GM18502 (cell line): ENCODE measurements around the gene UST.
"Not testable (repeated sequence)": the region's sequence is repeated elsewhere in the genome, so short reads cannot be mapped to it uniquely, and the experiment has no call there.

Source experiments
- ATAC-seq: cut with Tn5 transposase; IDR thresholded peaks from one replicate; pipeline ENCODE4 v1.9.1; 2021; ENCODE audit warnings: mild to moderate bottlenecking; ENCODE audit not compliant: unreplicated experiment, poor library complexity

The UST gene

DNA sequence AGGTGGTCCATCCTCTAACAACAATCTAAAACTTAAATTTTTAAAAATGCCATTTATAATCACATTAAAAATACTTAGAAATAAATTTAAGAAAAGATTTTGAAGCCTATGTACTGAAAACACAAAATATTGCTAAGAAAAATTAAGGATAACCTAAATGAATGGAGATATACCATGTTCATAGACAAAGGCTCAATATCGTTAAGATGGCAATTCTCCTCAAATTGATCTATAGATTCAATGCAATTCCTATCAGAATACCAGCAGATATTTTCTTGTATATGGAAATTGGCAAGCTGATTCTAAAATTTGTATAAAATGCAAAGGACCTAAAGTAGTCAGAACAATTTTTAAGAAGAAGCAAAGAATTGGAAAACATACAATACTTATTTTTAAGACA is 19.7 kb upstream of the UST start:
- no peak for ATAC-seq

DNA sequence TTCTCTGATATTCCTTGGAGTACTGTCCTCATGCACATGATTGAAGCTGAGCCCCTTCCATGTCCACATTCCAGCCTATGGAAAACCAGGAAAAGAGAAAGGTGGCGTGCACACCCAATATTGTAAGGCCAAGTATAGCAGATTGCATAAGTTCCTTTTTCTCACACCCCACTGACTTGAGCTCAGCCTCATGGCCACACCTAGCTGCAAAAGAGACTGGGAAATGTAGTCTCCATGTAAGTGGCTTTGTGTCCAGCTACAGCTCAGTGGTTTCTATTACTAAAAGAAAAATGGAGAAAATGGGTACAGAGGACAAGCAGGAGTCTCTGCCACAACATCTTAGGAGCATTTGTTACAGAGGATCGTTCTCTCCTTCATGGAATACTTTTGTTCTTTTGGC is 10.8 kb upstream of the UST start:
- no peak for ATAC-seq

DNA sequence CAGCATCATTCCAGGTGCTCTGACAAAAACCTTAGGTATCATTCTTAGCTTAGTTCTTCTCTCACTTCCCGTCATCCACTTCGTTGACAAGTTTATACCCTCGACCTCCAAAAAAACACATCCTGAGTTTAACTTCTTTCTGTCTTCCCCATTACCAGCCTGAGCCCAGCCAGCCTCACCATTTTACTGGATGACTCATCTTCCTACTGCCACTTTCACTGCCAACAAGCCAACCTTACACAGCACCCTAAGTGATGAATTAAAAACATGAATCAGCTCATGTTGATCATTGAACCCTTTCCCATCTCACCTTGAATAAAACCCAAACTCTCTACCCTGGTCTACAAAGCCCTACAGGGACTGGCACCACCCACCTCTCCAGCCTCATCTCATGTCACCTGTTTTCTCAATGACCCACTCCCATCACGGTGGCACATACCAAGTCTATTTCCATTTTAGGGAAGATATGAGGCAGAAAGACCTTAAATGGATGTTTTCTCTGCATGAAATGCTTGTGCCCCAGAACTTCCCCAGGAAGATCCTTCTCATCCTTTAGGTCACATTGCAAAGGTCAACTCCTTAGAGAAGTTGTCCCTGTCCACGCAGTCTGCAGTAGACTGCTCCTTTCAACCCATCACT is 9.9 kb upstream of the UST start:
- ATAC-seq: no peak

DNA sequence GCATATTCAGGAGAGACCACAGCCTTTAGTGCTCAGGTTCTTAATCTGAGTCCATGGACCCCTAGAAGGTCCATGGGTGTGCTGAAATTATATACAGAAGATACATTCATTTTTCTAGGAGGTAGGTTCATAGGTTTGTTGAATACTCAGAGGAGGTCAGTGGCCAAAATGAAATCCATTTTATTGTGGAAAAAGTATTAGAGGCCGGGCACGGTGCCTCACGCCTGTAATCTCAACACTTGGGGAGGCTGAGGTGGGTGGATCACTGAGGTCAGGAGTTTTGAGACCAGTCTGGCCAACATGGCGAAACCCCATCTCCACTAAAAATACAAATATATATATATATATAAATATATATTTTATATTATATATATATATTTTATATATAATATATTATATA is 9.0 kb upstream of the UST start:
- no peak for ATAC-seq

DNA sequence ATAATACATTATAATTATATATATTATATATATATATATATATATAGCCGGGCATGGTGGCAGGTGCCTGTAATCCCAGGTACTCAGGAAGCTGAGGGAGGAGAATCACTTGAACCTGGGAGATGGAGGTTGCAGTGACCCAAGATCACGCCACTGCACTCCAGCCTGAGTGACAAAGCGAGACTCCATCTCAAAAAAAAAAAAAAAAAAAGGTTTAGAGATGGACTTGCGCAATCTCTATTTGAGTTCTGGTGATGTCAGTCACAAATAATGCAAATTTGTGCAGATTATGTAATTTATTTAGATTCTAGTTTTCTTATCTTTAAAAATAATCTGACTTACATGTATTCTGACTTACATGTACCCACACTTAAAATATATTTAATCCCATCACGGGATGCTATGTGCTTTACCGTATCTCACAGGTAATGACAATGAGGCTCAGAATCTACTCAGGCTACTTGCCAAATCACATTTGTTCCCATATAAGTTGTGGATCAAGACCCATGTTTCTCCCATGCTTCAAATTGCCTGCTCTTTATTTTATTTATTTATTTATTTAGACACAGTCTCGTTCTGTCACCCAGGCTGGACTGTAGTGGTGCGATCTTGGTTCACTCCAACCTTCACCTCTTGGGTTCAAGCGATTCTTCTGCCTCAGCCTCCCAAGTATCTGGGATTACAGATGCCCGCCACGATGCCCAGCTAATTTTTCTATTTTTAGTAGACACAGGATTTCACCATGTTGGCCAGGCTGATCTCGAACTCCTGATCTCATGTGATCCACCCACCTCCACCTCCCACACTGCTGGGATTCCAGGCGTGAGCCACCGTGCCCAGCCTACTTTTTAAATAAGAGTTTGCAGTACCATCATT is 7.6 kb upstream of the UST start:
- no peak for ATAC-seq

DNA sequence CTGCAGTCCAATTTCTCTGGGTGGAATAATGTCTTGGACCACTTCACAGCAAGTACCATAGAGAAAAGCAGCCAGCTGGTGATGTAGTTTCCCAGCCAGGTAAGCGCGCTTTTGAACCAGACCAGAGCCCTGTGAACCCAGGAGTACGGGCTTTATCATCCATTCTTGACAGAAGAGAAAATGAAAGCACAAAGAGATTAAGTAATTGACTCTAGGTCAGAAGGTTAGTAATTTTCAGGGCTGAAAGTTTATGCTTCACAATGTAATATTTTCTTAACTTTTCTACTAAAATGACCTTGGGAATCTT is 7.1 kb upstream of the UST start:
- ATAC-seq: no peak

DNA sequence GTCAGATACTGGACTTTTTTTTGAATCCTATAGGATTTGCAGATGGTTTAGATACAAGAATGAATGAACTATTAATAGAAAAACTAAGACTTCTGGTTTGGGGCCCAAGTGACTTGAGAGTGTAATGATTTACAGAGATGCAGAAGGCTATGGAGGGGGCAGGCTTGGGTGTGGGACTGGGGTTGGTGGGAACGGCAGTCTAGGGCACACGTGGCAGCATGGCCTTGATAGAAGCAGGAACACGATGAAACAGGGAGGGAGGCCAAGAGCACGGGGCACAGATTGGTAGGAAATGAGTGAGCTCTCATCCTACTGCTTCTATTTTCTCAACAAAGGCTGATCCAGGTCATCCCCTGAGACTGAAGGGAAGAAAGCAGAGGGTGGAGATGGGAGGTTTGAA is 3.4 kb upstream of the UST start:
- no peak for ATAC-seq

DNA sequence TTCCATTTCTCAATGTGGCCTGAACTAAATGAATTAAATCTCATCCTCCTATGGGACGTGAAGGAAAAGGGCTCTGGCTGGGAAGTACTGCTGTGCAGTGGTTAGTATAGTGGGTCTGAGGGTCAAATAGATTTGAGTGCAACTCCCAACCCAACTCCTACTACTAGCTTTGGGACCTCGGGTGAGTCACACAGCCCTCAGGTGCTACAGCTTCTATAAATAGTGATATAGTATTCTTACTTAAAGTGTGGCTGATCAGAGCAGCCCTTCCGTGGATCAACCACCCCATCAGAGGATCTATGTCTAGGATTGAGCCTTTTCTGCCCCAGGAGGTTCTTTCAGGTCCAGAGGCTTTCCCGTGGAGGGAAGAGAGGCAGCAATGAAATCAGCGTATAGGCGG is 904 bp upstream of the UST start:
- no peak for ATAC-seq

DNA sequence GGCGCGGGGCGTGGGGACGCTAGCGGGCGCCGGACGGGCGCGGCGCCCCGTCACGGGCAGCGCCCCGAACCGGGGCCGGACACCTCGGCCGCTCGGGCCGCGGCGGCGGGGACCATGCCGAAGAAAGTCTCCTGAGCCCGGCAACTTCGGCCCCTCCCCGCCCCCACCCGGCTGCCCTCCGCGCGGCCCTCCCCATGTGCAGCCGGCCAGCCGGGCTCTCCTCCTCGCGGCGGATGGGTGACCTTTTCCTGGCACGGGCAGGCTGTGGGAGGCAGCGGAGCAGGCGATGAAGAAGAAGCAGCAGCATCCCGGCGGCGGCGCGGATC is 278 bp downstream of the UST start:
- ATAC-seq: peak; percentile 28

DNA sequence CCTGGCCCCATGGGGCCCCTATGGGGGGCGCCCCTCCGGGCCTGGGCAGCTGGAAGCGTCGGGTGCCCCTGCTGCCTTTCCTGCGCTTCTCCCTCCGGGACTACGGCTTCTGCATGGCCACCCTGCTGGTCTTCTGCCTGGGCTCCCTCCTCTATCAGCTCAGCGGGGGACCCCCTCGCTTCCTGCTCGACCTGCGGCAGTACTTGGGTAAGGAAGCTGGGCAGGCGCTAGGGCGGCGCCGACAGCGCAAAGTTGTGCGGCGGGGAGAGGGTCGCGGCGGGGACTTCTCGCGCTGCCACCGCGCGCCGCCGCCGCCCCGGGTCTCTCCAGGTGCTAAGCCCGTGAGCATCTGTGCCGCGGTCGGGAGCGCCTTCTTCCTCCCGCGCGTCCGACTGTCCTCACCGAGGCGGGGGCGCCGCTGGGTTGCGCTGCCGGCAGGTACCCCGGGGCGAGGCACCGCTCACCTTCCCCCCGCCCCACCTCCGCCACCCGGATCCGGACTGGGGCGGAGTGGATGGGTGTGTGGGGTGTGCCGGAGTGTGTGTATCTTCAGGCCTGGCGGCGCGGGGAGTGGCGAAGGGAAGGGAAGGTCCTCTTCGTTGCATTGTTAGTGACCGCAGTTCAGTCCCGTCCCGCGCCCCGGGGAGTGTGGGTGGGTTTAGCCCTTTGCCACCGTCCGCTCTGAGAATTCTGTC is 788 bp downstream of the UST start:
- ATAC-seq: peak; percentile 40

DNA sequence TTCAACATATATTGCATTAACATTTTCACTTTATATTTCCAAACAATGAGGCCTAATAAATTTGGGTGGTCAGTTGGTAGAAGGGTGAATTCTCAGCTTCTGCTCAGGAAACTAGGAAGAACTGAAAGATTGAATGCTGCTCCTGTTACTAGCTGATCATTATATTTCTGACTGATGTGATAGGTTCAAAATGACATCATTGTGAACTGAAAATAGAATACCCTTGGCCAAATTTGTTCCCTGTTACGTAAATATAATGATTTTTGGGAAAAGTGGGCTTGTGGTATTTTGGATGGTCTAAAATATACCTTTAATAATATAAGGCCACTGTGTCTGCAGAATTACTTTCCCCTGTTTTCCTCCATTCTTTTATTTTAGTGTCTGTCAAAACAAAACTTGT is 2.8 kb downstream of the UST start:
- no peak for ATAC-seq

DNA sequence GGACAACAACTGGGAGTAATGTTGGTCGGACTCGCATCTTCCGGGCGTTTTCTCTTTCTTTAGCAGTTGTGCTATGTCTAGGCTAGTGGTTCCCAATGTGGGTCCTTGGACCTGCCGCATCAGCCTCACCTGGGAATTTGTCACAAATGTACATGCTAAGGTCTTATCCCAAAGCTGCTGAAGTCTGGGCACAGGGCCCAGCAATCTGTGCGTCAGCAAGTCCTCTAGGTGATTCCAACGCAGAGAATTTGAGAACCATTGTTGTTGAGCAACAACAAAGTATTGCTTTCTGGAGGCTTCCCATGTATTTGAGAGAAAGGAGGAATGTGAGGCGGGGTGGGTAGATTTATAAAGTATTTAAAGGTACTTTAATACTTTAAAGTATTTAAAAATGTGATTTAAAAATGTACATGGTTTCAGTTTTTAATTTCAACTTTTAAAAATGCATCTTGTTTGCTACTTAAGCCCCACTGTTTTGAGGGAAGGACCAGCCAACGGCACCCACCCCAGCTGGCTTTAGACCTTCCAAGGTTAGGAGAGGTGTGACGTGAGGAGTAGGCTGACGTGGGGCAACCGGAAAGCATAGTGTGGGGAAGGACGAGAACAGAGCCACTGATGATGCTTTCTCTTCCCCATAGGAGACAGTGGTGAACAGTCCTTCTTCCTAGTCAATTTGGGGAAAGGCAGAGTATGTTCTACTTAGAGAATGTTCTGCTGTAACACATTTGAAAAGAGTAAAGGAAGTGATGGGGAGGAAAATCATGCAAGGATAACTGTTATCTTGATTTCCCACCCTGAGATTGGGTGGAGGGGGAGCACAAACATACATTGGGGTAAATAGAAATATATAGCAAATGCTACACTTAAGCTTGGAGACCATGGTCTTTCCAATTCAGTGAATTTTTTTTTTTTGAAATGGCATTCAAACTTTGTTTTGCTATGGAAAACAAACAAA is 4.3 kb downstream of the UST start:
- ATAC-seq: no peak

DNA sequence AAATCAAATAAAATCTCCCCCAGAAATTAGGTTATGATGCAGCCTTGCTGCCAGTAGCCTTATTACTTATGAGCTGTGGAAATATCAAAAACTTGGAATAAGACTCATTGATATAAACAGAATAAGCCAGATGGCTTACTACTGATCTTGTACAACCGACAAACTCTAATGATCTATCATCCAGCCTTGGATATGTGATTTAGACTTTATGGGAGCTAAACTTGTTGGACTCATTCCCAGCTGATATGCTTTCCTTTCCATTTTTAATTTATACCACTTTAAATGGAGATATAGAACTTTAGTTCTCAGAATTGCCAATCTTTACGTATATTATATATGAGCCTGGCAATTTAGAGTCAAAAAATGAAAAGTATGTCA is 5.0 kb downstream of the UST start:
- ATAC-seq: no peak

DNA sequence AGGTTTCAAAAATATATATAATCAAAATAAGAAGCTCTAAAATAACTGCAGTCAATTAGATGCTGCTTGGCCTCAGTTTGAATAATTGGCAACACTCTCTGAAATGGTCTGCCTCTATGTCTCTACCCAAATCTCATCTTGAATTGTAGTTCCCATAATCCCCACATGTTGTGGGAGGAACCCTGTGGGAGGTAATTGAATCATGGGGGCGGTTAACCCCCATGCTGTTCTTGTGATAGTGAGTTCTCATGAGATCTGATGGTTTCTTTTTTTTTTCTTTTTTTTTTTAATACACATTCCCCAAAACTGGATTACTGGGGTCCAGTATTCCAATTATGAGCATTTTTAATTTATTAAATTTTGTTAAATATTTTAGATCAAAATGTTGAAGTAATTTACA is 8.5 kb downstream of the UST start:
- ATAC-seq: not testable (repeated sequence)

DNA sequence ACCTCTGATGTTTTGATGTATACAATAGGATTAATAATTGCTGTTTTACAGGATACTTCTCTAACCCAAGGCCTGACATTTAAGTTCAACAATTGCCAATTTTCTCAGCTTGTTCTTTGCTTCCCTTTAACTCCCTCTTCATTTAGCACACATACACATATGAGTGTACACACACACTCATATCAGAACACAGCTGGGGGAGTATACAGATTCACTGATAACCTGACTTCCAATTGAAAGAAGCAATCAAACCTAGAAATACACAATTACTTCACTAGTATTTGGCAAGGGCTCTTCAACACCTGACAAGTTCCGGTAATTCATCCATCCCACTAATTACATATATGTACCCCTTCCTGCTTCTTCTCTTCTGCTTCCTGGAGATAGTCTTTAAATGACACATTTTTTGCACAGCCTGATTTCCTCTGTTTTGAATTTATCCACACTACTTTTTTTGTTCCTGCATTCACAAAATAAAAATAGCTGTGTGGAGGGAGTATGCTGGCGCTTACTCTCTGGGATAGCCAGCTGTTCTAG is 11.2 kb downstream of the UST start:
- ATAC-seq: peak; percentile 36

DNA sequence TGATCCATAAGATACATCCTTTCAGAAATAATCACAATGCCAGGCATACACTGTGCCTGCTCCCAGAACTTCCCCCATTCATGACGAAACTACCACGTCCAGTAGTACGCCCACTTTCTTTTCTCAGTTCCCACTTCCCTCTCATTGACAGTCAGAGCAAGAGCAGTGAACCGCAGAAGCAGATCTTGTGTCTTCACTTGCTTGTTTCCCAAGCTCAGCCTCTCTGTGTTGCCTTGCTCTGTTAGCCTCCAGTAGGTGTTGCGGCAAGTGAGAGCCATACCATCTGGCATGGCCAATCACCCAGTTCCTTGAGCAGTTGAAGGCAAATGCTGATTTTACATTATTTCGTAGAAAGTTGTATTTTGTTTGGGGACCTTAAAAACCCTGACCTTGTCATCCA is 11.7 kb downstream of the UST start:
- ATAC-seq: peak; percentile 77

DNA sequence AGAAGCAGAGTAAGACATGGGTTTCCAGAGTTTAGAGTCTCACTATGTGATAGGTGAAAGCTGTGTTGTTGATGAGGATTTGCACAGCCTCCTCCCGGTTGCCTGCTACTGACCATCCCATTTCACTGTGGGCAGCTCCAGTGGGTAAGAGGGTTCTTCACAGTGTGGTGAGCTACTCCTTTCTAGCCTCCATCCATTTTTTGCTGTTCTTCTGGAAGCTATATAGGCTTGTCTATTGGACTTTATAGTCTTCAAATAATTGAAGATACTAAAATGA is 13.4 kb downstream of the UST start:
- no peak for ATAC-seq

DNA sequence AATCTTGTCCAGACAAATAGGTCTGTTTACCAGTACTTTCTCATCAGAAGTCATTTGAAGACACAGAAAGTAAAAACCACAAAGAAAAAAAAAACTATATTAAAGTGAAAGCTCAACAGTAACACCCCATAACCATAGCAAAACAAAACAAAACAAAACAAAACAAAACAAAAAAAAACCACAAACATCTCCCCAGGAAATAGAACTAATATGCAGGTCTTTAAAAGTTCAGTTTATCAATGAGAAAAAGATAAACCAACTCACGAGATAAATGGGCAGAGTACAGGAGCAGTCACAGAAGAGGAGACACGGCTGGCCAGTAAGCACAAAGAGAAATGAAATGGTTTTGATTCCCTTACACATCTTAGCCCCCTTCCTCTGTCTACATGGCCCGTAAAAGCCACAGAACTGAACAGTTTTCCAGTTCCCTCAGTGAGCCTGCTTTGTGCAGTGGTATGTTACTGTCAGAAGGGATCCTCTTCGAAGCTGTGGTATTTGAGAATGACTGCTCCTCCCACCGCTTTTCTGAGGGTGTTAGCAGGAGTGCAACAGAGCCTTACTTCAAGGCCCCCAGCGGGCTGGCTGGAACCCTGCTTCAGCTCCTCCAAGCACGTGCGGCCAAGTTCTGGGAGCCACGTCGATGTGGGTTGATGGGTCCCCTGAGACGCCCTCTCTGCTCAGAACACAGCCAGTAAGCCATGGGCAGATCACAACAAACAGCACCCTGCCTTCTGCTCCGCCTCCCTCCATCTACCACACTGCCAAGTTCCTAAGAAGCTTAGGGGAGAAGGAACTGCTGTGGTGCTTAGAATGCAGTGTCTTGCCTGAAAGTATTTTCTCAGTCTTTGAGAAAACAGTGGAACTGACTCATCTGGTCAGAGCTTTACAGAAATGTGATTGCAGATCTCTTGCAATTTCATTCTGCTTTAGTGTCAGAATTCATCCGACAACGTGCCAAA is 14.0 kb downstream of the UST start:
- peak; percentile 42 for ATAC-seq

DNA sequence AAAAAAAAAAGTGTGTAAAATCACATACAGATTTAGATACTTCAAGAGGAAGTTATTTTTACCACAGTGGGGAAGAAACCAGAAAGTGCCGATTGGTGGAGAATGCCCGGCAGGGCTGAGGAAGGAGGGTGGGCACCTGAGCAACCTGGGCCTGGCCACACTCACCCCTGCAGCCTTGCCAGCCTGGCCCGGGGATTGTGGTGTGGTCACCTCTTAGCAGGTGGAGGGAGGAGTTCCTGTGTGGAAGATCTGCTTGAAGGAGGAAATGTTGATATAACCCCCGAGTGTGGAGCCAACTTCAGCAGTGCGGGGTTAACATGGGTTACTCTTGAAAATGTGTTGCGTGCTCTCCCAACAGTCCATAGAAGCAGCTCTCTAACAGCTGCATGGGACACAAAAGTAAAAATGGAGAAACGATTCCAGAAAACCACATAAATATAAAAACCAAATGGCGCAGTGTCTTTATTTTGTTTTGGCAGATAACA is 14.7 kb downstream of the UST start:
- ATAC-seq: no peak
